ENCODE data around the gene USP19. TPM values are rescaled to one million over a fixed set of nuclear protein-coding genes. Genes with fewer than 3 reads are reported as not detected.
A peak's percentile ranks its signal among the peaks of the same experiment; 100 is the strongest.

USP19 gene
- total RNA-seq, 2 experiments from 2014 or later: 61.2 to 61.5 TPM

- CTCF ChIA-PET: interaction anchor here (1.6 kb wide), 1 partner anchor 31 kb away, joined by 3 read pairs; the partner anchor contains the start of gene QRICH1
- POLR2A ChIA-PET: no interaction called here
Measured at GRCh38 chr3:49124991-49125670, 4.5 kb upstream of the USP19 start.

GRCh38 chr3:49124203-49124602 lies 3.6 kb upstream of the USP19 start:
- peaks cover 5% of the 10 kb centered on the region for H3K36me3 Mint-ChIP-seq (ENCODE audit: low read depth)
- no peaks in the 10 kb centered on the region for H3K27me3 Mint-ChIP-seq
- no peak overlapping the region for H3K4me3 Mint-ChIP-seq
- POLR2A ChIA-PET: no interaction called here
- H3K4me1 Mint-ChIP-seq: peaks cover 19% of the 10 kb centered on the region
- no peak overlapping the region for H3K27ac Mint-ChIP-seq
- no peak for DNase-seq
- CTCF ChIA-PET: interaction anchor here (1.6 kb wide), 1 partner anchor 31 kb away, joined by 3 read pairs; the partner anchor contains the start of gene QRICH1
- H3K9me3 Mint-ChIP-seq: no peaks in the 10 kb centered on the region

More at GRCh38 chr3:49124991-49125670, 4.5 kb upstream of the USP19 start:
- Mint-ChIP-seq H3K4me1 (peaks cover 12% of the 10 kb centered on the region), H3K4me3 (no peak overlapping the region), H3K9me3 (no peaks in the 10 kb centered on the region), H3K27me3 (no peaks in the 10 kb centered on the region), H3K36me3 (ENCODE audit: low read depth) (no peaks in the 10 kb centered on the region), H3K27ac (no peak overlapping the region)
- no peak for DNase-seq

GRCh38 chr3:49123687-49124086 lies 3.1 kb upstream of the USP19 start:
- Mint-ChIP-seq H3K4me1 (peaks cover 22% of the 10 kb centered on the region), H3K27me3 (no peaks in the 10 kb centered on the region), H3K4me3 (no peak overlapping the region), H3K9me3 (no peaks in the 10 kb centered on the region), H3K27ac (no peak overlapping the region), H3K36me3 (ENCODE audit: low read depth) (peaks cover 10% of the 10 kb centered on the region)
- DNase-seq: no peak
- ChIA-PET POLR2A (no interaction called here), CTCF (no interaction called here)

- no peaks in the 10 kb centered on the region for H3K27me3 Mint-ChIP-seq
- peaks cover 22% of the 10 kb centered on the region for H3K4me1 Mint-ChIP-seq
- no peaks in the 10 kb centered on the region for H3K9me3 Mint-ChIP-seq
- DNase-seq: no peak
- peaks cover 11% of the 10 kb centered on the region for H3K36me3 Mint-ChIP-seq (ENCODE audit: low read depth)
- CTCF ChIA-PET: no interaction called here
- H3K4me3 Mint-ChIP-seq: no peak overlapping the region
- POLR2A ChIA-PET: interaction anchor here (4.4 kb wide), 1 partner anchor 29 kb away, joined by 75 read pairs; the partner anchor contains the start of gene QRICH1
- H3K27ac Mint-ChIP-seq: no peak overlapping the region
Measured at GRCh38 chr3:49122886-49123545, 2.4 kb upstream of the USP19 start.

GRCh38 chr3:49122451-49122850 lies 1.8 kb upstream of the USP19 start:
- Mint-ChIP-seq H3K4me3 (no peak overlapping the region), H3K36me3 (ENCODE audit: low read depth) (peaks cover 16% of the 10 kb centered on the region), H3K4me1 (peaks cover 24% of the 10 kb centered on the region), H3K9me3 (no peaks in the 10 kb centered on the region), H3K27me3 (no peaks in the 10 kb centered on the region), H3K27ac (peak overlapping the region; percentile 90)
- ChIA-PET POLR2A (interaction anchor here (4.4 kb wide), 1 partner anchor 28 kb away, joined by 75 read pairs; the partner anchor contains the start of gene QRICH1), CTCF (no interaction called here)
- DNase-seq: no peak

- Mint-ChIP-seq H3K36me3 (ENCODE audit: low read depth) (peaks cover 19% of the 10 kb centered on the region), H3K4me1 (peaks cover 24% of the 10 kb centered on the region), H3K4me3 (no peak overlapping the region), H3K9me3 (no peaks in the 10 kb centered on the region), H3K27me3 (no peaks in the 10 kb centered on the region), H3K27ac (peak overlapping the region; percentile 90)
- no peak for DNase-seq
- CTCF ChIA-PET: no interaction called here
- POLR2A ChIA-PET: interaction anchor here (0.6 to 4.4 kb wide), 7 partner anchors 10 to 350 kb away, joined by 3 to 75 read pairs (median 6); partner anchors contain the start of genes KLHDC8B, QARS1 and QRICH1
Measured at GRCh38 chr3:49122022-49122421, 1.4 kb upstream of the USP19 start.

- Mint-ChIP-seq H3K36me3 (ENCODE audit: low read depth) (peaks cover 25% of the 10 kb centered on the region), H3K27ac (peak overlapping the region; percentile 90), H3K4me1 (peaks cover 24% of the 10 kb centered on the region), H3K27me3 (no peaks in the 10 kb centered on the region), H3K4me3 (peak overlapping the region; percentile 83), H3K9me3 (no peaks in the 10 kb centered on the region)
- ChIA-PET CTCF (interaction anchor here (0.7 to 2.5 kb wide), 8 partner anchors 10 to 219 kb away, joined by 3 to 15 read pairs (median 6); partner anchors contain the start of genes KLHDC8B, NDUFAF3 and QRICH1), POLR2A (interaction anchor here (0.6 to 4.4 kb wide), 21 partner anchors 9 to 1296 kb away, joined by 3 to 75 read pairs (median 3); partner anchors contain the start of genes DAG1, IMPDH2, KLHDC8B and NDUFAF3)
- no peak for DNase-seq
Measured at GRCh38 chr3:49121132-49121736, 611 bp upstream of the USP19 start.

GRCh38 chr3:49120096-49120437 lies 556 bp downstream of the USP19 start:
- peak overlapping the region; percentile 83 for H3K4me3 Mint-ChIP-seq
- peaks cover 36% of the 10 kb centered on the region for H3K36me3 Mint-ChIP-seq (ENCODE audit: low read depth)
- DNase-seq: no peak
- H3K27me3 Mint-ChIP-seq: no peaks in the 10 kb centered on the region
- H3K4me1 Mint-ChIP-seq: peaks cover 24% of the 10 kb centered on the region
- ChIA-PET POLR2A (interaction anchor here (1.0 to 4.4 kb wide), 9 partner anchors 10 to 296 kb away, joined by 3 to 75 read pairs (median 8); partner anchors contain the start of genes NDUFAF3, QARS1 and QRICH1), CTCF (interaction anchor here (1.0 to 2.5 kb wide), 5 partner anchors 26 to 220 kb away, joined by 3 to 15 read pairs (median 6); partner anchors contain the start of genes IMPDH2, NDUFAF3 and QRICH1)
- no peaks in the 10 kb centered on the region for H3K9me3 Mint-ChIP-seq
- peak overlapping the region; percentile 90 for H3K27ac Mint-ChIP-seq

GRCh38 chr3:49119439-49119838 lies 1.2 kb downstream of the USP19 start:
- ChIA-PET CTCF (interaction anchor here (0.8 to 2.5 kb wide), 4 partner anchors 25 to 132 kb away, joined by 3 to 15 read pairs (median 6); partner anchors contain the start of genes IMPDH2 and NDUFAF3), POLR2A (interaction anchor here (1.5 to 4.4 kb wide), 5 partner anchors 15 to 297 kb away, joined by 3 to 75 read pairs (median 11); partner anchors contain the start of genes NDUFAF3, QARS1 and QRICH1)
- DNase-seq: no peak
- H3K36me3 Mint-ChIP-seq (ENCODE audit: low read depth): peaks cover 37% of the 10 kb centered on the region
- H3K4me1 Mint-ChIP-seq: peaks cover 24% of the 10 kb centered on the region
- H3K9me3 Mint-ChIP-seq: no peaks in the 10 kb centered on the region
- peak overlapping the region; percentile 90 for H3K27ac Mint-ChIP-seq
- peak overlapping the region; percentile 83 for H3K4me3 Mint-ChIP-seq
- H3K27me3 Mint-ChIP-seq: no peaks in the 10 kb centered on the region

- H3K4me3 Mint-ChIP-seq: peak overlapping the region; percentile 83
- H3K27ac Mint-ChIP-seq: no peak overlapping the region
- DNase-seq: no peak
- peaks cover 41% of the 10 kb centered on the region for H3K36me3 Mint-ChIP-seq (ENCODE audit: low read depth)
- ChIA-PET POLR2A (interaction anchor here (2.7 to 4.4 kb wide), 2 partner anchors 15 to 25 kb away, joined by 27 to 75 read pairs; partner anchors contain the start of genes QARS1 and QRICH1), CTCF (interaction anchor here (0.8 to 2.5 kb wide), 3 partner anchors 25 to 131 kb away, joined by 3 to 15 read pairs (median 8); partner anchors contain the start of gene NDUFAF3)
- no peaks in the 10 kb centered on the region for H3K27me3 Mint-ChIP-seq
- H3K9me3 Mint-ChIP-seq: no peaks in the 10 kb centered on the region
- H3K4me1 Mint-ChIP-seq: peaks cover 24% of the 10 kb centered on the region
Measured at GRCh38 chr3:49119036-49119435, 1.6 kb downstream of the USP19 start.

GRCh38 chr3:49112262-49112661 lies 8.4 kb downstream of the USP19 start:
- CTCF ChIA-PET: no interaction called here

GRCh38 chr3:49111347-49111746 lies 9.3 kb downstream of the USP19 start:
- DNase-seq: no peak
- Mint-ChIP-seq H3K36me3 (ENCODE audit: low read depth) (peaks cover 58% of the 10 kb centered on the region), H3K27ac (no peak overlapping the region), H3K4me3 (no peak overlapping the region), H3K9me3 (no peaks in the 10 kb centered on the region), H3K4me1 (no peaks in the 10 kb centered on the region), H3K27me3 (no peaks in the 10 kb centered on the region)
- POLR2A ChIA-PET: interaction anchor here (1.2 kb wide), 1 partner anchor 17 kb away, joined by 5 read pairs; the partner anchor contains the start of gene QRICH1
- CTCF ChIA-PET: interaction anchor here (1.5 kb wide), 1 partner anchor 9 kb away, joined by 5 read pairs; the partner anchor contains the start of gene USP19

More at GRCh38 chr3:49112262-49112661, 8.4 kb downstream of the USP19 start:
- Mint-ChIP-seq H3K27ac (no peak overlapping the region), H3K36me3 (ENCODE audit: low read depth) (peaks cover 64% of the 10 kb centered on the region), H3K9me3 (no peaks in the 10 kb centered on the region), H3K27me3 (no peaks in the 10 kb centered on the region), H3K4me1 (no peaks in the 10 kb centered on the region), H3K4me3 (no peak overlapping the region)
- DNase-seq: no peak
- POLR2A ChIA-PET: no interaction called here

All from activated CD4-positive, alpha-beta memory T cell treated with anti-CD3 and anti-CD28 coated beads, Interleukin-2, amount 10 ng/mL, durations not matched to agents 7 days and 5 days (primary cell).